Measurements from ENCODE around the gene STIP1. TPM values are rescaled to one million over a fixed set of nuclear protein-coding genes. Genes with fewer than 3 reads are reported as not detected.
A peak's percentile ranks its signal among the peaks of the same experiment; 100 is the strongest.

Gene STIP1
- total RNA-seq, 1 experiment from 2014 or later: 338 TPM

DNA sequence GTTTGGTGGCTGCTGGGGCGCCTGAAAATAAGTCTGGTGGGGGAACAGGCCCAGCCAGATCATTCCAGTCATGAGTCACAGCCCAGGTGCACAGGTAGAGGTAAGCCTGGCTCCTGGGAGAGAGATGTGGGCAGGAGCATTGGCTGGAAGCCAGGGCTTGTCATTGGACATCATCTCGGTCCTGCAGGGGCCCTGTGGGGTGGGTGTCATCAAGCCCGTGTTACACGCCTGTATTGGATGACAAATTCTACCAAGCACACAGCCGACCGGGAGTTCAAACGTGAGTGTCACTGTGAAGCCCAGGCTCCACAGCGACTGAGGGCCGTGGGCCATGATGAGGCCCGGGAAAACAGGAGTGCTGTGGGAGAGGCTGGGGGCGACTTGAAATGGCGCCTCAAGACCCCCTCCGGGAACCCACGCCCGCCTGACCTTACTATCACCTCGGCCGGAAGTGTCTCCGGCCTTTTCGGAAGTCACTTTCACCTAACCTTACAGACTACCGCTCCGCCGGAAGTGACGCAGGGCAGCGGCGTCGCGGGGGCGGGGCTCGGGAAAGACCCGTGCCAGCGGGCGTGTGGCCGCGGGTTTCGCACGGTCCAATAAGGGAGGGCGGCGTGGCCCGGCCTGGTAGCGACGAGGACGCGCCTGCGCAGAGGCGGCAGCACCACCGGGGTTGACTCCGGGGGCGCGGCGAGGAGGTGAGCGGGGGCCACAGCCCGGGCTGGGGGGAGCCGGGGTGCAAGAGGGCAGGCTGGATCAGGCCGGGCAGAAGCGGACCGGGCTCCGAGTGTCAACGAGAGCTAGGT lies 54.7 kb downstream of the STIP1 start, which contains the start of gene FKBP2:
Gene FKBP2 (plus strand): TSS at position 661 of the 806 bp plus-strand sequence. CDS start 1,293 bp downstream, outside the sequence.
- Histone ChIP-seq H3K9ac (ENCODE audit: extremely low read depth, insufficient read length, low read length) (peak within 1 kb of the TSS; percentile 46), H3K27ac (ENCODE audit: insufficient read length, low read depth, low read length) (no peak within 1 kb of the TSS), H3K27me3 (ENCODE audit: insufficient read depth, low read length) (no peaks in the 10 kb centered on the region), H3K14ac (ENCODE audit: insufficient read depth, low read length) (peak within 1 kb of the TSS; percentile 80), H3K79me2 (ENCODE audit: insufficient read depth, low read length) (peaks cover 3% of the 10 kb centered on the region; the same call in 1 of the 2 replicates), H3K56ac (ENCODE audit: insufficient read length, low read depth, low read length) (no peak within 1 kb of the TSS), H3K4me2 (ENCODE audit: insufficient read depth, insufficient read length, low read length) (peak within 1 kb of the TSS; percentile 81), H2BK120ac (ENCODE audit: low read depth, low read length, poor library complexity, severe bottlenecking) (no peak within 1 kb of the TSS), H3K4ac (ENCODE audit: low read depth, low read length) (no peak within 1 kb of the TSS; the same call in 1 of the 2 replicates), H3K23me2 (ENCODE audit: insufficient read length, low read depth, low read length, poor library complexity, severe bottlenecking) (peaks cover 12% of the 10 kb centered on the region), H3K9me3 (ENCODE audit: control insufficient read depth, low read depth, low read length) (no peaks in the 10 kb centered on the region), H2BK15ac (ENCODE audit: low read depth, low read length) (no peak within 1 kb of the TSS), H4K8ac (replicated peaks; ENCODE audit: insufficient read length, low read depth, low read length) (no peak within 1 kb of the TSS), H3K4me1 (ENCODE audit: insufficient read depth, low read length) (no peaks in the 10 kb centered on the region), H4K20me1 (ENCODE audit: control insufficient read depth, insufficient read depth, insufficient read length) (no peaks in the 10 kb centered on the region), H2AFZ (ENCODE audit: low read length) (no peak within 1 kb of the TSS), H2BK20ac (ENCODE audit: low read depth, low read length, poor library complexity, severe bottlenecking) (no peak within 1 kb of the TSS), H3K23ac (ENCODE audit: insufficient read length, low read depth, low read length) (no peak within 1 kb of the TSS), H3K18ac (ENCODE audit: insufficient read length, low read depth, low read length) (peak within 1 kb of the TSS; percentile 80), H3T11ph (ENCODE audit: low read length) (no peak within 1 kb of the TSS), H4K5ac (ENCODE audit: insufficient read length, low read depth, low read length) (no peak within 1 kb of the TSS), H3K79me1 (ENCODE audit: insufficient read depth, low read depth, low read length, poor library complexity, severe bottlenecking) (no peaks in the 10 kb centered on the region), H2BK5ac (ENCODE audit: insufficient read length, low read length) (no peak within 1 kb of the TSS), H4K91ac (ENCODE audit: insufficient read length, low read depth, low read length) (no peak within 1 kb of the TSS), H2AK5ac (ENCODE audit: insufficient read length, low read length) (no peak within 1 kb of the TSS), H2BK12ac (ENCODE audit: insufficient read length, low read depth, low read length) (no peak within 1 kb of the TSS)
- peak; percentile 97 for DNase-seq
- WGBS (ENCODE audit: extremely low coverage, insufficient read length, low lambda C conversion rate): no CpG with 5 or more reads among the region's 58 CpGs
- Mint-ChIP-seq H3K36me3 (ENCODE audit: insufficient read depth in 1 of 3, low read depth in 3 of 3) (peaks cover 13 to 45% (median 26%) of the 10 kb centered on the region in 3 experiments), H3K4me3 (peak within 1 kb of the TSS; percentile 85 to 93), H3K4me1 (peaks cover 22 to 28% of the 10 kb centered on the region in 2 experiments), H3K27me3 (ENCODE audit: low read depth) (no peaks in the 10 kb centered on the region), H3K27ac (peak within 1 kb of the TSS; percentile 99), H3K9me3 (no peaks in the 10 kb centered on the region)
- TF ChIP-seq, protein P1, sequence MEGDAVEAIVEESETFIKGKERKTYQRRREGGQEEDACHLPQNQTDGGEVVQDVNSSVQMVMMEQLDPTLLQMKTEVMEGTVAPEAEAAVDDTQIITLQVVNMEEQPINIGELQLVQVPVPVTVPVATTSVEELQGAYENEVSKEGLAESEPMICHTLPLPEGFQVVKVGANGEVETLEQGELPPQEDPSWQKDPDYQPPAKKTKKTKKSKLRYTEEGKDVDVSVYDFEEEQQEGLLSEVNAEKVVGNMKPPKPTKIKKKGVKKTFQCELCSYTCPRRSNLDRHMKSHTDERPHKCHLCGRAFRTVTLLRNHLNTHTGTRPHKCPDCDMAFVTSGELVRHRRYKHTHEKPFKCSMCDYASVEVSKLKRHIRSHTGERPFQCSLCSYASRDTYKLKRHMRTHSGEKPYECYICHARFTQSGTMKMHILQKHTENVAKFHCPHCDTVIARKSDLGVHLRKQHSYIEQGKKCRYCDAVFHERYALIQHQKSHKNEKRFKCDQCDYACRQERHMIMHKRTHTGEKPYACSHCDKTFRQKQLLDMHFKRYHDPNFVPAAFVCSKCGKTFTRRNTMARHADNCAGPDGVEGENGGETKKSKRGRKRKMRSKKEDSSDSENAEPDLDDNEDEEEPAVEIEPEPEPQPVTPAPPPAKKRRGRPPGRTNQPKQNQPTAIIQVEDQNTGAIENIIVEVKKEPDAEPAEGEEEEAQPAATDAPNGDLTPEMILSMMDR (conservative IDR thresholded peaks at IDR 0.05): no peak

Measured in H9 (cell line).